Measurements from ENCODE around the gene KRT37.
"Not testable (repeated sequence)": the region's sequence is repeated elsewhere in the genome, so short reads cannot be mapped to it uniquely, and the experiment has no call there.

Gene KRT37

GRCh38 chr17:41448506-41448905 is 24.1 kb upstream of the KRT37 start:
- H3K4me1 Mint-ChIP-seq, result no peaks in the 10 kb centered on the region
- no peaks in the 10 kb centered on the region for H3K9me3 Mint-ChIP-seq
- ATAC-seq (replicated peaks), result no peak
- H3K36me3 Mint-ChIP-seq, result no peaks in the 10 kb centered on the region
- no peak for DNase-seq
- peaks cover 49 to 50% of the 10 kb centered on the region in 2 donors for H3K27me3 Mint-ChIP-seq
- H3K4me3 Mint-ChIP-seq, result no peak overlapping the region
- no peak overlapping the region for H3K27ac Mint-ChIP-seq

GRCh38 chr17:41446806-41447205 is 22.4 kb upstream of the KRT37 start:
- Mint-ChIP-seq H3K9me3 (no peaks in the 10 kb centered on the region), H3K36me3 (no peaks in the 10 kb centered on the region), H3K27me3 (peaks cover 53 to 58% of the 10 kb centered on the region in 2 donors), H3K27ac (no peak overlapping the region), H3K4me1 (no peaks in the 10 kb centered on the region), H3K4me3 (no peak overlapping the region)
- no peak for ATAC-seq (replicated peaks)
- DNase-seq, result no peak

GRCh38 chr17:41444640-41445039 is 20.3 kb upstream of the KRT37 start:
- no peak overlapping the region for H3K4me3 Mint-ChIP-seq
- H3K27me3 Mint-ChIP-seq, result peaks cover 53 to 61% of the 10 kb centered on the region in 2 donors

GRCh38 chr17:41444186-41444585 is 19.8 kb upstream of the KRT37 start:
- ATAC-seq (replicated peaks), result no peak
- no peaks in the 10 kb centered on the region for H3K4me1 Mint-ChIP-seq

More at GRCh38 chr17:41444640-41445039, 20.3 kb upstream of the KRT37 start:
- no peak for DNase-seq
- ATAC-seq (replicated peaks), result no peak
- no peak overlapping the region for H3K27ac Mint-ChIP-seq
- H3K9me3 Mint-ChIP-seq, result no peaks in the 10 kb centered on the region
- H3K36me3 Mint-ChIP-seq, result no peaks in the 10 kb centered on the region
- H3K4me1 Mint-ChIP-seq, result no peaks in the 10 kb centered on the region

GRCh38 chr17:41442739-41443138 is 18.4 kb upstream of the KRT37 start:
- H3K9me3 Mint-ChIP-seq, result no peaks in the 10 kb centered on the region
- no peak overlapping the region for H3K4me3 Mint-ChIP-seq
- H3K36me3 Mint-ChIP-seq, result no peaks in the 10 kb centered on the region
- H3K4me1 Mint-ChIP-seq, result no peaks in the 10 kb centered on the region
- H3K27ac Mint-ChIP-seq, result no peak overlapping the region
- ATAC-seq (replicated peaks) (no peak), DNase-seq (no peak)
- peaks cover 49 to 55% of the 10 kb centered on the region in 2 donors for H3K27me3 Mint-ChIP-seq

More at GRCh38 chr17:41444186-41444585, 19.8 kb upstream of the KRT37 start:
- Mint-ChIP-seq H3K27ac (no peak overlapping the region), H3K9me3 (no peaks in the 10 kb centered on the region), H3K4me3 (no peak overlapping the region), H3K36me3 (no peaks in the 10 kb centered on the region), H3K27me3 (peaks cover 56 to 57% of the 10 kb centered on the region in 2 donors)
- no peak for DNase-seq

- DNase-seq (no peak), ATAC-seq (replicated peaks) (no peak)
- Mint-ChIP-seq H3K27me3 (peaks cover 48 to 59% of the 10 kb centered on the region in 2 donors), H3K4me3 (no peak within 1 kb of the TSS), H3K36me3 (no peaks in the 10 kb centered on the region), H3K4me1 (no peaks in the 10 kb centered on the region), H3K27ac (no peak within 1 kb of the TSS), H3K9me3 (no peaks in the 10 kb centered on the region)
These were observed 16.2 kb upstream of the KRT37 start, which contains the start of gene KRT38 for GRCh38 chr17:41440531-41441033. KRT38 (minus strand) TSS chr17:41440983; CDS start chr17:41440921, 62 bp downstream.

GRCh38 chr17:41439375-41439774 is 15.0 kb upstream of the KRT37 start:
- H3K4me3 Mint-ChIP-seq, result no peak overlapping the region
- no peaks in the 10 kb centered on the region for H3K9me3 Mint-ChIP-seq
- H3K4me1 Mint-ChIP-seq, result no peaks in the 10 kb centered on the region
- no peak for DNase-seq
- peaks cover 44 to 53% of the 10 kb centered on the region in 2 donors for H3K27me3 Mint-ChIP-seq
- ATAC-seq (replicated peaks), result no peak
- no peak overlapping the region for H3K27ac Mint-ChIP-seq
- H3K36me3 Mint-ChIP-seq, result no peaks in the 10 kb centered on the region

- ATAC-seq (replicated peaks) (no peak), DNase-seq (no peak)
- no peaks in the 10 kb centered on the region for H3K4me1 Mint-ChIP-seq
- H3K36me3 Mint-ChIP-seq, result no peaks in the 10 kb centered on the region
- H3K27me3 Mint-ChIP-seq, result peaks cover 31 to 48% of the 10 kb centered on the region in 2 donors
- no peak overlapping the region for H3K27ac Mint-ChIP-seq
- no peaks in the 10 kb centered on the region for H3K9me3 Mint-ChIP-seq
- no peak overlapping the region for H3K4me3 Mint-ChIP-seq
These were observed 13.4 kb upstream of the KRT37 start for GRCh38 chr17:41437769-41438168.

GRCh38 chr17:41437254-41437653 is 12.9 kb upstream of the KRT37 start:
- no peak overlapping the region for H3K4me3 Mint-ChIP-seq
- no peaks in the 10 kb centered on the region for H3K9me3 Mint-ChIP-seq
- DNase-seq, result no peak
- no peaks in the 10 kb centered on the region for H3K4me1 Mint-ChIP-seq
- peaks cover 29 to 45% of the 10 kb centered on the region in 2 donors for H3K27me3 Mint-ChIP-seq
- ATAC-seq (replicated peaks), result no peak
- no peaks in the 10 kb centered on the region for H3K36me3 Mint-ChIP-seq
- H3K27ac Mint-ChIP-seq, result no peak overlapping the region

- DNase-seq (no peak), ATAC-seq (replicated peaks) (no peak)
- H3K27ac Mint-ChIP-seq, result no peak overlapping the region
- no peaks in the 10 kb centered on the region for H3K4me1 Mint-ChIP-seq
- H3K4me3 Mint-ChIP-seq, result no peak overlapping the region
- peaks cover 10 to 30% of the 10 kb centered on the region in 2 donors for H3K27me3 Mint-ChIP-seq
- no peaks in the 10 kb centered on the region for H3K9me3 Mint-ChIP-seq
- H3K36me3 Mint-ChIP-seq, result no peaks in the 10 kb centered on the region
These were observed 10.0 kb upstream of the KRT37 start for GRCh38 chr17:41434415-41434814.

GRCh38 chr17:41434005-41434404 is 9.6 kb upstream of the KRT37 start:
- ATAC-seq (replicated peaks) (no peak), DNase-seq (no peak)
- no peaks in the 10 kb centered on the region for H3K4me1 Mint-ChIP-seq
- H3K27ac Mint-ChIP-seq, result no peak overlapping the region
- peaks cover 9 to 31% of the 10 kb centered on the region in 2 donors for H3K27me3 Mint-ChIP-seq
- H3K36me3 Mint-ChIP-seq, result no peaks in the 10 kb centered on the region
- no peaks in the 10 kb centered on the region for H3K9me3 Mint-ChIP-seq
- no peak overlapping the region for H3K4me3 Mint-ChIP-seq

GRCh38 chr17:41433586-41433985 is 9.2 kb upstream of the KRT37 start:
- Mint-ChIP-seq H3K4me1 (no peaks in the 10 kb centered on the region), H3K36me3 (no peaks in the 10 kb centered on the region), H3K27me3 (peaks cover 12 to 35% of the 10 kb centered on the region in 2 donors), H3K27ac (no peak overlapping the region), H3K4me3 (no peak overlapping the region), H3K9me3 (no peaks in the 10 kb centered on the region)
- DNase-seq (no peak), ATAC-seq (replicated peaks) (no peak)

- H3K4me1 Mint-ChIP-seq; ATAC-seq (replicated peaks); H3K36me3 Mint-ChIP-seq; H3K4me3 Mint-ChIP-seq; DNase-seq; H3K27ac Mint-ChIP-seq; H3K9me3 Mint-ChIP-seq: not testable (repeated sequence)
- H3K27me3 Mint-ChIP-seq, result peaks cover 16 to 35% of the 10 kb centered on the region in 2 donors
These were observed 6.0 kb upstream of the KRT37 start for GRCh38 chr17:41430376-41430775.

GRCh38 chr17:41429667-41430066 is 5.3 kb upstream of the KRT37 start:
- no peaks in the 10 kb centered on the region for H3K4me1 Mint-ChIP-seq
- H3K27me3 Mint-ChIP-seq, result peaks cover 20 to 35% of the 10 kb centered on the region in 2 donors
- no peak overlapping the region for H3K4me3 Mint-ChIP-seq
- no peaks in the 10 kb centered on the region for H3K9me3 Mint-ChIP-seq
- ATAC-seq (replicated peaks), result no peak
- H3K27ac Mint-ChIP-seq, result no peak overlapping the region
- DNase-seq, result no peak
- no peaks in the 10 kb centered on the region for H3K36me3 Mint-ChIP-seq

GRCh38 chr17:41428591-41429291 is 4.4 kb upstream of the KRT37 start:
- H3K4me1 Mint-ChIP-seq, result no peaks in the 10 kb centered on the region
- H3K4me3 Mint-ChIP-seq, result no peak overlapping the region
- H3K27ac Mint-ChIP-seq, result no peak overlapping the region
- H3K27me3 Mint-ChIP-seq, result peaks cover 24 to 34% of the 10 kb centered on the region in 2 donors
- H3K9me3 Mint-ChIP-seq, result no peaks in the 10 kb centered on the region
- H3K36me3 Mint-ChIP-seq, result no peaks in the 10 kb centered on the region
- ATAC-seq (replicated peaks) (no peak), DNase-seq (no peak)
